HCT116 (cell line): ENCODE results near the gene TXNDC16. TPM values are rescaled to one million over a fixed set of nuclear protein-coding genes. Genes with fewer than 3 reads are reported as not detected.

Experiments
- ATAC-seq: fragments of 200-7000 bp; cut with Tn5 transposase; 2 replicates; pipeline ENCODE4 v1.9.1; 2020; ENCODE audit warnings: mild to moderate bottlenecking, moderate library complexity
- BruUV-seq: library from RNA; stranded (reverse); fragments of 400-500 nt; replicated peaks from 2 replicates; lab custom pipeline; 2021; lab: Mats Ljungman, UMichigan
- CTCF ChIA-PET: fragments of 300-600 bp; sonication (Branson Sonifier 250); formaldehyde crosslinking; loops from one replicate; lab custom pipeline; 2021; ENCODE audit warnings: antibody characterized with exemption; lab: Charles Lee
- POLR2A ChIA-PET: fragments of 300-600, 350-600 bp; sonication (Branson Sonifier 250); formaldehyde crosslinking; loops from one replicate; lab custom pipeline; 2021; ENCODE audit warnings: antibody characterized with exemption; lab: Charles Lee
- RAD21 ChIA-PET, 2 experiments: fragments of 300-600 bp; sonication (Branson Sonifier 250); formaldehyde crosslinking; loops; one replicate each; lab custom pipeline; 2023; ENCODE audit warnings: low total read pairs in 2 of 2; ENCODE audit not compliant: uncharacterized antibody in 2 of 2, unreplicated experiment in 2 of 2, low non-redundant PET in 1 of 2; lab: Charles Lee
- DNase-seq: peaks from one replicate; pipeline ENCODE4 v3.0.0-alpha.2; 2010; ENCODE audit warnings: low read depth, low spot score
- H2AFZ ChIP-seq: fragments of 200-600 bp; shearing (Covaris generic), sonication (generic); 2 replicates; pipeline ENCODE4 v1.6.1; 2017; ENCODE audit warnings: low read depth, mixed run types, mixed read lengths, antibody characterized with exemption, low read length; ENCODE audit not compliant: poor library complexity, severe bottlenecking
- H3K27ac ChIP-seq: 2 replicates; pipeline ENCODE4 v1.5.1; 2012; ENCODE audit warnings: low read depth, low read length
- H3K27me3 ChIP-seq: fragments of 200-600 bp; sonication (generic); 2 replicates; pipeline ENCODE4 v1.6.1; 2016; ENCODE audit warnings: mixed run types, low read length, mixed read lengths; ENCODE audit not compliant: insufficient read depth
- H3K36me3 ChIP-seq, 2 experiments: fragments of 200-500 bp in 1 of 2; fragments of 200-600 bp in 1 of 2; sonication (Bioruptor generic) in 1 of 2; sonication (generic) in 1 of 2; 2 replicates each; pipeline versions ENCODE4 v1.5.1 to v1.6.1; 2014 to 2016; ENCODE audit warnings: low read length in 2 of 2, inconsistent platforms in 1 of 2, mixed read lengths in 1 of 2, mixed run types in 1 of 2; ENCODE audit not compliant: insufficient read depth in 2 of 2, control insufficient read depth in 1 of 2
- H3K4me1 ChIP-seq, 2 experiments: fragments of 200-600 bp in 1 of 2; sonication (generic) in 1 of 2; 2 replicates each; pipeline versions ENCODE4 v1.5.1 to v1.6.1; 2012 to 2017; ENCODE audit warnings: low read length in 2 of 2, inconsistent platforms in 1 of 2, mild to moderate bottlenecking in 1 of 2, mixed read lengths in 1 of 2, mixed run types in 1 of 2, moderate library complexity in 1 of 2; ENCODE audit not compliant: insufficient read depth in 2 of 2, control insufficient read depth in 1 of 2
- H3K4me2 ChIP-seq: fragments of 200-600 bp; sonication (generic); 2 replicates; pipeline ENCODE4 v1.6.1; 2017; ENCODE audit warnings: mixed run types, low read length, mixed read lengths
- H3K4me3 ChIP-seq, 2 experiments: fragments of 200-600 bp in 1 of 2; sonication (generic) in 1 of 2; replicated peaks in 1 of 2; 2 replicates each; pipeline ENCODE4 v1.5.1; 2011 to 2016; ENCODE audit warnings: low read length in 2 of 2, control low read depth in 1 of 2, low read depth in 1 of 2, mild to moderate bottlenecking in 1 of 2, mixed read lengths in 1 of 2, mixed run types in 1 of 2
- H3K79me2 ChIP-seq: fragments of 200-600 bp; sonication (generic); 2 replicates; pipeline ENCODE4 v1.6.1; 2017; ENCODE audit warnings: mild to moderate bottlenecking, mixed run types, low read length, moderate library complexity, mixed read lengths; ENCODE audit not compliant: insufficient read depth
- H3K9ac ChIP-seq: fragments of 200-600 bp; sonication (generic); 2 replicates; pipeline ENCODE4 v1.6.1; 2016; ENCODE audit warnings: low read length, mixed read lengths
- H3K9me2 ChIP-seq: fragments of 200-600 bp; sonication (generic), shearing (Covaris generic); 2 replicates; pipeline ENCODE4 v1.6.1; 2017; ENCODE audit warnings: mixed run types, mild to moderate bottlenecking, moderate library complexity; ENCODE audit not compliant: insufficient read depth
- H3K9me3 ChIP-seq, 2 experiments: fragments of 200-500 bp in 1 of 2; fragments of 200-600 bp in 1 of 2; sonication (Bioruptor generic) in 1 of 2; sonication (generic) in 1 of 2; 2 replicates each; pipeline ENCODE4 v1.6.1; 2014 to 2017; ENCODE audit warnings: low read length in 2 of 2, mixed read lengths in 2 of 2, inconsistent platforms in 1 of 2, low read depth in 1 of 2, mild to moderate bottlenecking in 1 of 2, mixed run types in 1 of 2, moderate library complexity in 1 of 2; ENCODE audit not compliant: control insufficient read depth in 1 of 2, insufficient read depth in 1 of 2
- H4K20me1 ChIP-seq: fragments of 200-600 bp; sonication (generic), shearing (Covaris generic); 2 replicates; pipeline ENCODE4 v1.6.1; 2017; ENCODE audit warnings: mixed run types, mild to moderate bottlenecking, moderate library complexity; ENCODE audit not compliant: insufficient read depth
- CBX3 ChIP-seq: IDR thresholded peaks from 2 replicates; pipeline ENCODE4 v1.6.1; 2012; ENCODE audit warnings: low read depth
- EGR1 ChIP-seq: IDR thresholded peaks from 2 replicates; pipeline ENCODE4 v1.6.1; 2012; ENCODE audit warnings: low read depth
- FOSL1 ChIP-seq: IDR thresholded peaks from 2 replicates; pipeline ENCODE4 v1.6.1; 2012; ENCODE audit warnings: low read depth
- POLR2AphosphoS5 ChIP-seq: IDR thresholded peaks from 2 replicates; pipeline ENCODE4 v1.6.1; 2011; ENCODE audit warnings: mild to moderate bottlenecking, low read depth, low read length, moderate library complexity
- RAD21 ChIP-seq: IDR thresholded peaks from 2 replicates; pipeline ENCODE4 v1.6.1; 2012; ENCODE audit warnings: low read depth, mild to moderate bottlenecking
- SP1 ChIP-seq: IDR thresholded peaks from 2 replicates; pipeline ENCODE4 v1.6.1; 2012; ENCODE audit warnings: low read depth
- ZFX ChIP-seq: fragments of 450-650 bp; IDR thresholded peaks from 2 replicates; pipeline ENCODE4 v1.6.1; 2017
- ZNF274 ChIP-seq: fragments of 200-500 bp; sonication (Bioruptor generic); IDR thresholded peaks from 2 replicates; pipeline ENCODE4 v1.6.1; 2014; ENCODE audit warnings: mild to moderate bottlenecking, low read depth, low read length, inconsistent platforms
- intact Hi-C: fragments of 100-400 bp; cut with micrococcal nuclease; formaldehyde crosslinking; loops from 2 replicates; pipeline ENCODE4 v1.10.0; 2022
- total RNA-seq: library from RNA; stranded (reverse); gene quantifications from one replicate; pipeline ENCODE4 v1.2.1, GENCODE V29; 2021; ENCODE audit not compliant: unreplicated experiment
- TF ChIP-seq, protein P1 (sequence below): IDR thresholded peaks from 2 replicates; pipeline ENCODE4 v1.6.1; 2011; ENCODE audit warnings: mild to moderate bottlenecking, low read length, moderate library complexity; ENCODE audit not compliant: insufficient replicate concordance; ENCODE audit errors: extremely low read depth
- TF ChIP-seq, protein P2 (sequence below), 3 experiments: fragments of 200-600 bp in 1 of 3; sonication (generic) in 1 of 3; IDR thresholded peaks in 2 of 3; conservative IDR thresholded peaks in 1 of 3; 2 replicates each; pipeline ENCODE4 v1.5.1; 2012 to 2017; ENCODE audit warnings: low read depth in 2 of 3, low read length in 2 of 3, antibody characterized with exemption in 1 of 3, borderline replicate concordance in 1 of 3, control low read depth in 1 of 3, mild to moderate bottlenecking in 1 of 3, mixed read lengths in 1 of 3, mixed run types in 1 of 3, moderate library complexity in 1 of 3; ENCODE audit not compliant: insufficient read depth in 1 of 3
- TF ChIP-seq, protein P3 (sequence below): IDR thresholded peaks from 2 replicates; pipeline ENCODE4 v1.6.1; 2012; ENCODE audit warnings: low read depth

Gene TXNDC16
- total RNA-seq, 1 experiment from 2014 or later: 2.7 TPM

DNA sequence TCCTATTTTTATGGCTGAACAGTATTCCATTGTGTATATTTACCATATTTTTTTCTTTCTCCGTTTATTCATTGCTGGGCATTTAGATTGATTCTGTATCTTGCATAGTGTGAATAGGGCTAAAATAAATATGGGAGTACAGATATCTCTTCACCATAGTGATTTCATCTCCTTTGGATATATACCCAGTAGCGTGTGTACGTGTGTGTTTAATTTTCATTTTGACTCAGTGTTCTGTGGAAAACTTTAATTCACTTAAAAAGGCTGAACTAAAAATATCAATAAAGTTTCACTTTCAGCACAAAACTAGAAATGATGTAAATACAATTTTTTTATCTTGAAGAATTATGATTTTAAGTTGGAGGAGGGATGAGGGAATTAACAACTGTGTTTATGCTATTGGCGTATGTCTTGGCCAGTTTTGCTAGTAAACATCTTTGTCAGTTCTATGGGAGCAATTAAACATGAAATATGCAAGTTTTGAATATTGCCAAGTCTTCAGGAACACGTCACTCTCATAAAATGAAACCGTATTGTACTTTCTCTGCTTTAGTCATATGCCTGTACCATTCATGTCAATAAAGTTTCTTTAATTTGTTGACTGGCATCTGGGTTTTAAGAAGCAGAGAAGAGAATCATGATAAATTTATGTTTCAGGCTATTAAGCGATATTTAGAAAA lies 138.4 kb downstream of the TXNDC16 start:
- TF ChIP-seq FOSL1: no peak
- no peak for TF ChIP-seq ZNF274
- no peak for TF ChIP-seq ZFX
- TF ChIP-seq, protein P1, sequence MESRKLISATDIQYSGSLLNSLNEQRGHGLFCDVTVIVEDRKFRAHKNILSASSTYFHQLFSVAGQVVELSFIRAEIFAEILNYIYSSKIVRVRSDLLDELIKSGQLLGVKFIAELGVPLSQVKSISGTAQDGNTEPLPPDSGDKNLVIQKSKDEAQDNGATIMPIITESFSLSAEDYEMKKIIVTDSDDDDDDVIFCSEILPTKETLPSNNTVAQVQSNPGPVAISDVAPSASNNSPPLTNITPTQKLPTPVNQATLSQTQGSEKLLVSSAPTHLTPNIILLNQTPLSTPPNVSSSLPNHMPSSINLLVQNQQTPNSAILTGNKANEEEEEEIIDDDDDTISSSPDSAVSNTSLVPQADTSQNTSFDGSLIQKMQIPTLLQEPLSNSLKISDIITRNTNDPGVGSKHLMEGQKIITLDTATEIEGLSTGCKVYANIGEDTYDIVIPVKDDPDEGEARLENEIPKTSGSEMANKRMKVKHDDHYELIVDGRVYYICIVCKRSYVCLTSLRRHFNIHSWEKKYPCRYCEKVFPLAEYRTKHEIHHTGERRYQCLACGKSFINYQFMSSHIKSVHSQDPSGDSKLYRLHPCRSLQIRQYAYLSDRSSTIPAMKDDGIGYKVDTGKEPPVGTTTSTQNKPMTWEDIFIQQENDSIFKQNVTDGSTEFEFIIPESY: no peak
- TF ChIP-seq CBX3: no peak
- TF ChIP-seq, protein P2, sequence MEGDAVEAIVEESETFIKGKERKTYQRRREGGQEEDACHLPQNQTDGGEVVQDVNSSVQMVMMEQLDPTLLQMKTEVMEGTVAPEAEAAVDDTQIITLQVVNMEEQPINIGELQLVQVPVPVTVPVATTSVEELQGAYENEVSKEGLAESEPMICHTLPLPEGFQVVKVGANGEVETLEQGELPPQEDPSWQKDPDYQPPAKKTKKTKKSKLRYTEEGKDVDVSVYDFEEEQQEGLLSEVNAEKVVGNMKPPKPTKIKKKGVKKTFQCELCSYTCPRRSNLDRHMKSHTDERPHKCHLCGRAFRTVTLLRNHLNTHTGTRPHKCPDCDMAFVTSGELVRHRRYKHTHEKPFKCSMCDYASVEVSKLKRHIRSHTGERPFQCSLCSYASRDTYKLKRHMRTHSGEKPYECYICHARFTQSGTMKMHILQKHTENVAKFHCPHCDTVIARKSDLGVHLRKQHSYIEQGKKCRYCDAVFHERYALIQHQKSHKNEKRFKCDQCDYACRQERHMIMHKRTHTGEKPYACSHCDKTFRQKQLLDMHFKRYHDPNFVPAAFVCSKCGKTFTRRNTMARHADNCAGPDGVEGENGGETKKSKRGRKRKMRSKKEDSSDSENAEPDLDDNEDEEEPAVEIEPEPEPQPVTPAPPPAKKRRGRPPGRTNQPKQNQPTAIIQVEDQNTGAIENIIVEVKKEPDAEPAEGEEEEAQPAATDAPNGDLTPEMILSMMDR (IDR thresholded peaks at IDR 0.05 in 2 of 3, conservative IDR thresholded peaks at IDR 0.05 in 1 of 3; ENCODE audit: borderline replicate concordance in 1 of 3, insufficient read depth in 1 of 3, low read depth in 2 of 3, low read length in 2 of 3): no peak
- TF ChIP-seq, protein P3, sequence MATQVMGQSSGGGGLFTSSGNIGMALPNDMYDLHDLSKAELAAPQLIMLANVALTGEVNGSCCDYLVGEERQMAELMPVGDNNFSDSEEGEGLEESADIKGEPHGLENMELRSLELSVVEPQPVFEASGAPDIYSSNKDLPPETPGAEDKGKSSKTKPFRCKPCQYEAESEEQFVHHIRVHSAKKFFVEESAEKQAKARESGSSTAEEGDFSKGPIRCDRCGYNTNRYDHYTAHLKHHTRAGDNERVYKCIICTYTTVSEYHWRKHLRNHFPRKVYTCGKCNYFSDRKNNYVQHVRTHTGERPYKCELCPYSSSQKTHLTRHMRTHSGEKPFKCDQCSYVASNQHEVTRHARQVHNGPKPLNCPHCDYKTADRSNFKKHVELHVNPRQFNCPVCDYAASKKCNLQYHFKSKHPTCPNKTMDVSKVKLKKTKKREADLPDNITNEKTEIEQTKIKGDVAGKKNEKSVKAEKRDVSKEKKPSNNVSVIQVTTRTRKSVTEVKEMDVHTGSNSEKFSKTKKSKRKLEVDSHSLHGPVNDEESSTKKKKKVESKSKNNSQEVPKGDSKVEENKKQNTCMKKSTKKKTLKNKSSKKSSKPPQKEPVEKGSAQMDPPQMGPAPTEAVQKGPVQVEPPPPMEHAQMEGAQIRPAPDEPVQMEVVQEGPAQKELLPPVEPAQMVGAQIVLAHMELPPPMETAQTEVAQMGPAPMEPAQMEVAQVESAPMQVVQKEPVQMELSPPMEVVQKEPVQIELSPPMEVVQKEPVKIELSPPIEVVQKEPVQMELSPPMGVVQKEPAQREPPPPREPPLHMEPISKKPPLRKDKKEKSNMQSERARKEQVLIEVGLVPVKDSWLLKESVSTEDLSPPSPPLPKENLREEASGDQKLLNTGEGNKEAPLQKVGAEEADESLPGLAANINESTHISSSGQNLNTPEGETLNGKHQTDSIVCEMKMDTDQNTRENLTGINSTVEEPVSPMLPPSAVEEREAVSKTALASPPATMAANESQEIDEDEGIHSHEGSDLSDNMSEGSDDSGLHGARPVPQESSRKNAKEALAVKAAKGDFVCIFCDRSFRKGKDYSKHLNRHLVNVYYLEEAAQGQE: no peak
- TF ChIP-seq RAD21: no peak
- no peak for TF ChIP-seq POLR2AphosphoS5
- no peak for TF ChIP-seq SP1
- no peak for TF ChIP-seq EGR1
- TF ChIP-seq, all 23 proteins: peak for 0
- POLR2A ChIA-PET: no interaction called here
- Histone ChIP-seq H3K36me3 (no peaks in the 10 kb centered on the region), H2AFZ (no peak overlapping the region), H3K79me2 (no peaks in the 10 kb centered on the region), H3K4me2 (no peak overlapping the region), H3K9me2 (no peaks in the 10 kb centered on the region), H3K27ac (no peak overlapping the region), H3K27me3 (no peaks in the 10 kb centered on the region), H3K9me3 (no peaks in the 10 kb centered on the region), H4K20me1 (no peaks in the 10 kb centered on the region), H3K9ac (no peak overlapping the region), H3K4me1 (no peaks in the 10 kb centered on the region), H3K4me3 (no peak overlapping the region)
- RAD21 ChIA-PET: no interaction called here
- intact Hi-C loops: no loop called here
- BruUV-seq: no TSS peak
- DNase-seq (no peak), ATAC-seq (no peak)
- CTCF ChIA-PET: no interaction called here
